A549 (cell line): ENCODE measurements around the gene TTC21B. TPM values are rescaled to one million over a fixed set of nuclear protein-coding genes. Genes with fewer than 3 reads are reported as not detected.

Source experiments
- ATAC-seq, 2 experiments: fragments of 200-7000 bp in 1 of 2; fragments of >200 bp in 1 of 2; cut with Nextera tagmentation in 1 of 2; cut with Tn5 transposase in 1 of 2; 3 replicates each; pipeline versions ENCODE4 v1.8.0 to v1.9.1; 2018 to 2020; ENCODE audit warnings: mild to moderate bottlenecking in 1 of 2, moderate library complexity in 1 of 2
- CTCF ChIA-PET: fragments of 300-600 bp; sonication (Branson Sonifier 250); formaldehyde crosslinking; extraction: SDS; loops from one replicate; lab custom pipeline; 2021; ENCODE audit warnings: antibody characterized with exemption, inconsistent platforms; lab: Yijun Ruan, JAX
- POLR2A ChIA-PET: fragments of 350-600 bp; formaldehyde crosslinking; extraction: SDS; loops from one replicate; lab custom pipeline; 2021; ENCODE audit warnings: antibody characterized with exemption, inconsistent platforms; lab: Yijun Ruan, JAX
- DNase-seq, 2 experiments: peaks; one replicate each; pipeline versions ENCODE4 v3.0.0 to v3.0.0-alpha.2; 2011 to 2016; ENCODE audit warnings: low read depth in 1 of 2, low spot score in 1 of 2
- FAIRE-seq: peaks from 2 replicates; lab custom pipeline; 2011; peaks lifted over from hg19 to GRCh38; lab: Jason Lieb, UNC
- H3K27ac ChIP-seq, 2 experiments: fragments of >200 bp; sonication (Bioruptor Twin); formaldehyde crosslinking; 3 replicates each; pipeline ENCODE4 v1.5.1; 2016 to 2017
- H3K4me1 ChIP-seq: fragments of >200 bp; sonication (Bioruptor Twin); formaldehyde crosslinking; 3 replicates; pipeline ENCODE4 v1.6.1; 2016
- H3K4me2 ChIP-seq: fragments of >200 bp; sonication (Bioruptor Twin); formaldehyde crosslinking; 3 replicates; pipeline ENCODE4 v1.6.1; 2016
- H3K4me3 ChIP-seq: fragments of >200 bp; sonication (Bioruptor Twin); formaldehyde crosslinking; 3 replicates; pipeline ENCODE4 v1.5.1; 2016
- H3K9me3 ChIP-seq: fragments of >200 bp; sonication (Bioruptor Twin); formaldehyde crosslinking; 3 replicates; pipeline ENCODE4 v1.6.1; 2016
- CBX2 ChIP-seq: fragments of 200-600 bp; sonication (generic); IDR thresholded peaks from 2 replicates; pipeline ENCODE4 v1.6.1; 2016; ENCODE audit warnings: low read depth, mild to moderate bottlenecking, borderline replicate concordance
- CEBPB ChIP-seq, 2 experiments: fragments of >200 bp in 1 of 2; sonication (Bioruptor Twin) in 1 of 2; formaldehyde crosslinking in 1 of 2; IDR thresholded peaks; 2 replicates each; pipeline ENCODE4 v1.6.1; 2012 to 2016
- EHMT2 ChIP-seq: fragments of 200-600 bp; sonication (generic); IDR thresholded peaks from 2 replicates; pipeline ENCODE4 v1.6.1; 2016; ENCODE audit warnings: antibody characterized with exemption, low read depth, mild to moderate bottlenecking, moderate library complexity
- JUN ChIP-seq, 2 experiments: fragments of >200 bp; sonication (Bioruptor Twin); formaldehyde crosslinking; IDR thresholded peaks; 2 replicates in 1 of 2; 3 replicates in 1 of 2; pipeline ENCODE4 v1.6.1; 2016 to 2017
- JUNB ChIP-seq: fragments of >200 bp; sonication (Bioruptor Twin); formaldehyde crosslinking; IDR thresholded peaks from 2 replicates; pipeline ENCODE4 v1.6.1; 2016
- KDM1A ChIP-seq: fragments of 200-600 bp; sonication (generic); IDR thresholded peaks from 2 replicates; pipeline ENCODE4 v1.6.1; 2016; ENCODE audit warnings: low read depth, mild to moderate bottlenecking
- KDM5A ChIP-seq: fragments of 200-600 bp; sonication (generic); IDR thresholded peaks from 2 replicates; pipeline ENCODE4 v1.6.1; 2016; ENCODE audit warnings: antibody characterized with exemption, mild to moderate bottlenecking
- MAFK ChIP-seq: fragments of 450-650 bp; IDR thresholded peaks from 2 replicates; pipeline ENCODE4 v1.6.1; 2014; ENCODE audit not compliant: partially characterized antibody
- MAZ ChIP-seq: fragments of 150-350 bp; IDR thresholded peaks from 2 replicates; pipeline ENCODE4 v1.6.1; 2014; ENCODE audit warnings: antibody characterized with exemption, low read depth, low read length, borderline replicate concordance
- NFE2L2 ChIP-seq: fragments of 150-350 bp; conservative IDR thresholded peaks from 2 replicates; pipeline ENCODE4 v1.6.1; 2014; ENCODE audit warnings: low read length
- NR3C1 ChIP-seq: fragments of >200 bp; sonication (Bioruptor Twin); formaldehyde crosslinking; IDR thresholded peaks from 3 replicates; pipeline ENCODE4 v1.6.1; 2017
- PHF8 ChIP-seq: fragments of 200-600 bp; sonication (generic); IDR thresholded peaks from 2 replicates; pipeline ENCODE4 v1.6.1; 2016; ENCODE audit warnings: low read depth, mild to moderate bottlenecking, antibody characterized with exemption, moderate library complexity, borderline replicate concordance
- RAD21 ChIP-seq, 2 experiments: fragments of >200 bp in 1 of 2; sonication (Bioruptor Twin) in 1 of 2; formaldehyde crosslinking in 1 of 2; IDR thresholded peaks in 1 of 2; conservative IDR thresholded peaks in 1 of 2; 2 replicates in 1 of 2; 3 replicates in 1 of 2; pipeline ENCODE4 v1.6.1; 2012 to 2018; ENCODE audit warnings: inconsistent platforms in 1 of 2
- RARB ChIP-seq: fragments of 250-450 bp; sonication (Bioruptor Pico); IDR thresholded peaks from 2 replicates; pipeline ENCODE4 v1.8.0; 2021; ENCODE audit warnings: mild to moderate bottlenecking, moderate library complexity
- RCOR1 ChIP-seq: fragments of 150-350 bp; IDR thresholded peaks from 2 replicates; pipeline ENCODE4 v1.6.1; 2014; ENCODE audit warnings: antibody characterized with exemption, low read length, low read depth
- RFX5 ChIP-seq: fragments of 450-650 bp; IDR thresholded peaks from 2 replicates; pipeline ENCODE4 v1.7.1; 2014; ENCODE audit warnings: antibody characterized with exemption, mild to moderate bottlenecking, moderate library complexity
- RNF2 ChIP-seq: fragments of 200-600 bp; sonication (generic); IDR thresholded peaks from 2 replicates; pipeline ENCODE4 v1.6.1; 2016; ENCODE audit warnings: low read depth, mild to moderate bottlenecking, antibody characterized with exemption, moderate library complexity, borderline replicate concordance
- SMC3 ChIP-seq: fragments of >200 bp; sonication (Bioruptor Twin); formaldehyde crosslinking; IDR thresholded peaks from 3 replicates; pipeline ENCODE4 v1.6.1; 2018; ENCODE audit warnings: inconsistent platforms
- SREBF2 ChIP-seq: fragments of 450-650 bp; IDR thresholded peaks from 2 replicates; pipeline ENCODE4 v1.6.1; 2014; ENCODE audit warnings: mild to moderate bottlenecking, moderate library complexity
- ZSCAN20 ChIP-seq: fragments of 250-450 bp; sonication (Bioruptor Pico); IDR thresholded peaks from 2 replicates; pipeline ENCODE4 v1.8.0; 2022; ENCODE audit warnings: mild to moderate bottlenecking, moderate library complexity
- WGBS: methylation state at CpG from one replicate; pipeline ENCODE4 v1.1.6; 2017; ENCODE audit errors: missing lambda C conversion rate; 5-methylcytosine and 5-hydroxymethylcytosine counted together
- polyA plus RNA-seq, 4 experiments: library from polyadenylated mRNA; depleted of rRNA in 3 of 4; stranded (reverse); fragments of >200 nt; fragmentation: RNase III in 1 of 4; extraction: RNeasy Plus Mini Kit Qiagen cat#74134 plus additional on column Dnase treatment in 1 of 4; gene quantifications; 2 replicates in 3 of 4; 3 replicates in 1 of 4; pipeline ENCODE4 v1.2.3, GENCODE V29; 2011 to 2017
- TF ChIP-seq, protein P1 (sequence below): IDR thresholded peaks from 2 replicates; pipeline ENCODE4 v1.6.1; 2012
- TF ChIP-seq, protein P2 (sequence below): fragments of >200 bp; sonication (Bioruptor Twin); formaldehyde crosslinking; IDR thresholded peaks from 3 replicates; pipeline ENCODE4 v1.5.1; 2016
- TF ChIP-seq, protein P3 (sequence below): fragments of >200 bp; sonication (Bioruptor Twin); formaldehyde crosslinking; IDR thresholded peaks from 3 replicates; pipeline ENCODE4 v1.6.1; 2016

TTC21B gene
- polyA plus RNA-seq, 2 of the 4 experiments (the other 2 are of a cell fraction), result 6.2 to 17.5 TPM

DNA sequence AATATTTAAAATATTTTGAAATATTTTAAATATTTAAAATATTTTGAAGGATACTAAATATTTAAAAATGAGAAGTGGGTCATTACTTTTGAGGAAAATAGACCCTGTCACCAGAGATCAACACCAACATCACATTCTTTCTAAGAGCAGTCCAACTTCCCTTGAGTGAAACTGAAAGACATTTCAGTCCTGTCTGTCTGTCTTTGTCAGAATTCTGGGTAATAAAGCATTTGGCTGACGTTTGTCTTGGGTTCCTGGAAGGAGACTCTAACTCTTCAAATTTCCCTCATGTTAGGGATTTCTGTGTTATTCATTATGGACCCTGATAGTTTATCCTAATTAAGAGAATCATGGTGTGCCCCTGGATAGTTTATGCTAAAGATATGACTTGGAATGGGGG, 32.8 kb downstream of the TTC21B start:
- ChIA-PET CTCF (interaction anchor here (0.8 kb wide), 1 partner anchor 32 kb away, joined by 3 read pairs; the partner anchor contains the start of gene TTC21B), POLR2A (no interaction called here)
- WGBS, result 87% methylated on average over 1 of the region's 1 CpG
- H3K27ac ChIP-seq, result no peak overlapping the region
- no peaks in the 10 kb centered on the region for H3K4me1 ChIP-seq
- DNase-seq (no peak), FAIRE-seq (no peak), ATAC-seq (no peak)
- H3K4me3 ChIP-seq, result no peak overlapping the region
- TF ChIP-seq, protein P1, sequence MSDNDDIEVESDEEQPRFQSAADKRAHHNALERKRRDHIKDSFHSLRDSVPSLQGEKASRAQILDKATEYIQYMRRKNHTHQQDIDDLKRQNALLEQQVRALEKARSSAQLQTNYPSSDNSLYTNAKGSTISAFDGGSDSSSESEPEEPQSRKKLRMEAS, result no peak
- TF ChIP-seq RCOR1 (no peak), CBX2 (no peak), MAZ (no peak), KDM1A (no peak), RAD21 (conservative IDR thresholded peaks at IDR 0.05 in 1 of 2, IDR thresholded peaks at IDR 0.05 in 1 of 2) (no peak), JUN (IDR thresholded peaks at IDR 0.05) (no peak), NR3C1 (no peak), ZSCAN20 (CRISPR knock-in tag) (no peak), RARB (no peak), SREBF2 (no peak), RNF2 (no peak), RFX5 (no peak), NFE2L2 (no peak), PHF8 (no peak), KDM5A (no peak), SMC3 (no peak), EHMT2 (no peak)
- TF ChIP-seq, protein P2, sequence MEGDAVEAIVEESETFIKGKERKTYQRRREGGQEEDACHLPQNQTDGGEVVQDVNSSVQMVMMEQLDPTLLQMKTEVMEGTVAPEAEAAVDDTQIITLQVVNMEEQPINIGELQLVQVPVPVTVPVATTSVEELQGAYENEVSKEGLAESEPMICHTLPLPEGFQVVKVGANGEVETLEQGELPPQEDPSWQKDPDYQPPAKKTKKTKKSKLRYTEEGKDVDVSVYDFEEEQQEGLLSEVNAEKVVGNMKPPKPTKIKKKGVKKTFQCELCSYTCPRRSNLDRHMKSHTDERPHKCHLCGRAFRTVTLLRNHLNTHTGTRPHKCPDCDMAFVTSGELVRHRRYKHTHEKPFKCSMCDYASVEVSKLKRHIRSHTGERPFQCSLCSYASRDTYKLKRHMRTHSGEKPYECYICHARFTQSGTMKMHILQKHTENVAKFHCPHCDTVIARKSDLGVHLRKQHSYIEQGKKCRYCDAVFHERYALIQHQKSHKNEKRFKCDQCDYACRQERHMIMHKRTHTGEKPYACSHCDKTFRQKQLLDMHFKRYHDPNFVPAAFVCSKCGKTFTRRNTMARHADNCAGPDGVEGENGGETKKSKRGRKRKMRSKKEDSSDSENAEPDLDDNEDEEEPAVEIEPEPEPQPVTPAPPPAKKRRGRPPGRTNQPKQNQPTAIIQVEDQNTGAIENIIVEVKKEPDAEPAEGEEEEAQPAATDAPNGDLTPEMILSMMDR, result no peak
- TF ChIP-seq, protein P3, sequence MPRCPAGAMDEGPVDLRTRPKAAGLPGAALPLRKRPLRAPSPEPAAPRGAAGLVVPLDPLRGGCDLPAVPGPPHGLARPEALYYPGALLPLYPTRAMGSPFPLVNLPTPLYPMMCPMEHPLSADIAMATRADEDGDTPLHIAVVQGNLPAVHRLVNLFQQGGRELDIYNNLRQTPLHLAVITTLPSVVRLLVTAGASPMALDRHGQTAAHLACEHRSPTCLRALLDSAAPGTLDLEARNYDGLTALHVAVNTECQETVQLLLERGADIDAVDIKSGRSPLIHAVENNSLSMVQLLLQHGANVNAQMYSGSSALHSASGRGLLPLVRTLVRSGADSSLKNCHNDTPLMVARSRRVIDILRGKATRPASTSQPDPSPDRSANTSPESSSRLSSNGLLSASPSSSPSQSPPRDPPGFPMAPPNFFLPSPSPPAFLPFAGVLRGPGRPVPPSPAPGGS, result no peak
- no peaks in the 10 kb centered on the region for H3K9me3 ChIP-seq
- H3K4me2 ChIP-seq, result no peak overlapping the region

DNA sequence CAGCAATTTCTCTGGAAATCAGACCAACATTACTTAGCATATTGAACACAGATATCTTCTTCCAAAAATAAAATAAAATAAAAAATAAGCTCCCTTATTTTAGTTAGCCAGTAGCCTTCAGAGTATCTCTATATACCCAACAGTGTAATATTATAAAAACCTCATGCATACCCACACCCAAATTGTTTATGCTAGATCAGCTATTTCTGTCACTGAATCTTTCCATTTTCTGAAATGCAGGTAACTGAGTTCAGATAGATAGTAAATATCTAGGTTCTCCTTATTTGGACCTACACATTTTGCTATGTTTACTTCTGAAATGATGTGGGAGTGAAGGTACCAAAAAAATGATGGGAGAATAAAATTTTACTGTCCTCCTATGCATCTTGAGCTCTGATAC, 39.9 kb downstream of the TTC21B start:
- DNase-seq, result no peak
- ATAC-seq, result no peak
- no peak for FAIRE-seq
- H3K4me3 ChIP-seq, result no peak overlapping the region
- peaks cover 3% of the 10 kb centered on the region; the same call in 2 of the 3 replicates for H3K4me1 ChIP-seq
- peak; percentile 51 for TF ChIP-seq MAFK
- TF ChIP-seq JUNB, result no peak
- ChIA-PET CTCF (interaction anchor here (0.9 kb wide), 1 partner anchor 40 kb away, joined by 3 read pairs; the partner anchor contains the start of gene TTC21B), POLR2A (no interaction called here)
- no peak overlapping the region for H3K4me2 ChIP-seq
- H3K9me3 ChIP-seq, result no peaks in the 10 kb centered on the region
- H3K27ac ChIP-seq, result no peak overlapping the region

DNA sequence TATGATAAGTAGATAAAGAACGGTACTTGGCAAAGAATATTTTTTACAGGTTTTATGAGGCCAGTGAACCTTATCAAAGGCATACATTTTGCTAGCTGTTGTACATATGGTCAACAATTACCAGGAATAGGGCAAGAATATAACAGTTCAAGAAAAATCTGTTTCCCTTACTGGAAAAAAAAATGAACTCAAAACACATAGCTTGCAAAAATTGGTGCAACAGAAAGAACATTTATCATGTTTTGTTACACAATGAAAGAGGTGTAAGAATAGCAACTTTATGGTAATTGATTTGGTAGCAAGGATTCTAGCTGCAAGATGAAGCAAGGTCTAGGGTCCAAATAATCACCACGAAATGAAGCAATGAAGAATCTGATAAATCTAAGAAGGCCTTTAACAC, 41.6 kb downstream of the TTC21B start:
- FAIRE-seq, result no peak
- H3K27ac ChIP-seq, result no peak overlapping the region
- POLR2A ChIA-PET, result no interaction called here
- H3K9me3 ChIP-seq, result no peaks in the 10 kb centered on the region
- TF ChIP-seq CEBPB (IDR thresholded peaks at IDR 0.05) (no peak), SREBF2 (no peak), MAFK (peak; percentile 17)
- TF ChIP-seq, all 56 proteins: peak for 1
- H3K4me1 ChIP-seq, result peaks cover 3% of the 10 kb centered on the region; the same call in 2 of the 3 replicates
- CTCF ChIA-PET, result interaction anchor here (0.7 to 0.9 kb wide), 2 partner anchors 11 to 38 kb away, joined by 3 read pairs; no protein-coding TSS in a partner anchor
- 98% methylated on average over 2 of the region's 2 CpGs for WGBS
- H3K4me3 ChIP-seq, result no peak overlapping the region
- DNase-seq (no peak), ATAC-seq (no peak)
- no peak overlapping the region for H3K4me2 ChIP-seq
